K562 (cell line): ENCODE measurements around the gene TMEM63A. TPM values are rescaled to one million over a fixed set of nuclear protein-coding genes. Genes with fewer than 3 reads are reported as not detected.

Experiments used
- ATAC-seq: fragments of 200-7000 bp; cut with Tn5 transposase; 3 replicates; pipeline ENCODE4 v1.9.1; 2020; ENCODE audit warnings: moderate library complexity
- BruUV-seq: library from RNA; stranded (reverse); fragments of 400-500 nt; replicated peaks from 2 replicates; lab custom pipeline; 2021; lab: Mats Ljungman, UMichigan
- CTCF ChIA-PET: fragments of 300-600 bp; formaldehyde crosslinking; extraction: SDS; loops from one replicate; lab custom pipeline; 2021; ENCODE audit warnings: low intra/inter-chr PET ratio; lab: Yijun Ruan, JAX
- POLR2A ChIA-PET: fragments of 300-600, 350-650 bp; sonication (Branson Sonifier 250); formaldehyde crosslinking; extraction: SDS; loops from one replicate; lab custom pipeline; 2021; ENCODE audit warnings: antibody characterized with exemption, inconsistent platforms; lab: Yijun Ruan, JAX
- DNase-seq, 4 experiments: peaks; one replicate each; pipeline versions ENCODE4 v3.0.0 to v3.0.0-alpha.2; 2011 to 2018; ENCODE audit warnings: low spot score in 3 of 4, mixed read lengths in 3 of 4; ENCODE audit errors: extremely low read depth in 1 of 4
- FAIRE-seq: peaks from 2 replicates; lab custom pipeline; 2011; peaks lifted over from hg19 to GRCh38; lab: Jason Lieb, UNC
- H2AFZ ChIP-seq: 2 replicates; pipeline ENCODE4 v1.6.0; 2011; ENCODE audit warnings: low read depth, low read length, control low read depth, inconsistent platforms
- H3K27ac ChIP-seq: fragments of 200-600 bp; 3 replicates; pipeline ENCODE4 v1.8.0; 2011; ENCODE audit warnings: low read depth, mild to moderate bottlenecking, control low read depth, inconsistent platforms, low read length, moderate library complexity, mixed read lengths; ENCODE audit errors: extremely low read depth
- H3K27me3 ChIP-seq, 2 experiments: fragments of 300-600 bp in 1 of 2; 2 replicates in 1 of 2; 3 replicates in 1 of 2; pipeline versions ENCODE4 v1.6.0 to v1.8.0; 2011; ENCODE audit warnings: inconsistent platforms in 2 of 2, low read length in 2 of 2, mild to moderate bottlenecking in 1 of 2, mixed read lengths in 1 of 2, moderate library complexity in 1 of 2; ENCODE audit not compliant: control insufficient read depth in 2 of 2, insufficient read depth in 2 of 2
- H3K36me3 ChIP-seq: fragments of 300-600 bp; 3 replicates; pipeline ENCODE4 v1.8.0; 2011; ENCODE audit warnings: mild to moderate bottlenecking, low read length, inconsistent platforms; ENCODE audit not compliant: control insufficient read depth, insufficient read depth
- H3K4me1 ChIP-seq, 2 experiments: fragments of 200-600 bp in 1 of 2; replicated peaks in 1 of 2; 2 replicates in 1 of 2; 3 replicates in 1 of 2; pipeline versions ENCODE4 v1.5.1 to v1.8.0; 2011; ENCODE audit warnings: inconsistent platforms in 2 of 2, low read length in 2 of 2, mild to moderate bottlenecking in 1 of 2, mixed read lengths in 1 of 2, moderate library complexity in 1 of 2; ENCODE audit not compliant: control insufficient read depth in 2 of 2, insufficient read depth in 2 of 2
- H3K4me2 ChIP-seq: 2 replicates; pipeline ENCODE4 v1.6.1; 2011; ENCODE audit warnings: low read length, control low read depth, inconsistent platforms, mixed read lengths; ENCODE audit not compliant: insufficient read depth
- H3K4me3 ChIP-seq: fragments of 200-600 bp; sonication (generic), shearing (Covaris generic); 2 replicates; pipeline ENCODE4 v1.5.1; 2016; ENCODE audit warnings: control low read depth, inconsistent platforms
- H3K79me2 ChIP-seq: fragments of 200-600 bp; 3 replicates; pipeline ENCODE4 v1.8.0; 2011; ENCODE audit warnings: low read length, inconsistent platforms; ENCODE audit not compliant: control insufficient read depth, insufficient read depth
- H3K9ac ChIP-seq, 2 experiments: 2 replicates each; pipeline versions ENCODE4 v1.6.0 to v1.6.1; 2011; ENCODE audit warnings: low read depth in 2 of 2, low read length in 2 of 2, control low read depth in 1 of 2, inconsistent platforms in 1 of 2, mild to moderate bottlenecking in 1 of 2, mixed read lengths in 1 of 2; ENCODE audit not compliant: insufficient read depth in 1 of 2
- H3K9me1 ChIP-seq: one replicate; pipeline ENCODE4 v1.6.0; 2011; ENCODE audit warnings: inconsistent platforms, mild to moderate bottlenecking, low read length, moderate library complexity; ENCODE audit not compliant: control insufficient read depth, insufficient read depth
- H3K9me3 ChIP-seq: replicated peaks from 2 replicates; pipeline ENCODE4 v1.5.1; 2011; ENCODE audit warnings: low read depth, low read length, inconsistent platforms; ENCODE audit not compliant: control insufficient read depth, insufficient read depth
- H4K20me1 ChIP-seq: replicated peaks from 2 replicates; pipeline ENCODE4 v1.6.1; 2011; ENCODE audit warnings: low read length, inconsistent platforms, mixed read lengths; ENCODE audit not compliant: control insufficient read depth, insufficient read depth
- ARNT ChIP-seq, 2 experiments: fragments of 450-650 bp; IDR thresholded peaks; 2 replicates each; pipeline ENCODE4 v1.6.1; 2016; ENCODE audit warnings: mild to moderate bottlenecking in 1 of 2
- C11orf30 ChIP-seq: fragments of 450-650 bp; IDR thresholded peaks from 2 replicates; pipeline ENCODE4 v1.6.1; 2016; ENCODE audit warnings: low read depth, mild to moderate bottlenecking
- CGGBP1 ChIP-seq: fragments of 250-450 bp; sonication (Bioruptor Pico); IDR thresholded peaks from 2 replicates; pipeline ENCODE4 v1.9.0; 2021; ENCODE audit warnings: mild to moderate bottlenecking
- CREB3L1 ChIP-seq: fragments of 450-650 bp; IDR thresholded peaks from 2 replicates; pipeline ENCODE4 v1.6.1; 2014; ENCODE audit warnings: low read depth, mild to moderate bottlenecking, moderate library complexity, borderline replicate concordance
- FIP1L1 ChIP-seq: fragments of 200-400 bp; formaldehyde crosslinking; IDR thresholded peaks from 2 replicates; pipeline ENCODE4 v1.6.1; 2018; ENCODE audit warnings: mild to moderate bottlenecking, low read depth, low read length; ENCODE audit not compliant: poor library complexity, severe bottlenecking
- HMG20B ChIP-seq: fragments of 250-450 bp; sonication (Bioruptor Pico); IDR thresholded peaks from 2 replicates; pipeline ENCODE4 v1.5.0; 2021; ENCODE audit warnings: mild to moderate bottlenecking
- MYNN ChIP-seq, 2 experiments: sonication (generic); formaldehyde crosslinking in 1 of 2; IDR thresholded peaks; 2 replicates each; pipeline versions ENCODE4 v1.5.0 to v1.6.1; 2016 to 2020; ENCODE audit warnings: antibody characterized with exemption in 1 of 2, missing genetic modification reagents in 1 of 2
- NCOR1 ChIP-seq: fragments of 450-650 bp; IDR thresholded peaks from 2 replicates; pipeline ENCODE4 v1.6.1; 2016; ENCODE audit warnings: mild to moderate bottlenecking, moderate library complexity
- POLR2AphosphoS2 ChIP-seq: IDR thresholded peaks from 2 replicates; pipeline ENCODE4 v1.6.1; 2012; ENCODE audit warnings: low read length, improper control_type of control experiment
- SOX6 ChIP-seq: fragments of 450-650 bp; IDR thresholded peaks from 2 replicates; pipeline ENCODE4 v1.6.1; 2014; ENCODE audit warnings: mild to moderate bottlenecking
- TBL1XR1 ChIP-seq, 2 experiments: IDR thresholded peaks; 2 replicates each; pipeline ENCODE4 v1.6.1; 2012; ENCODE audit warnings: improper control_type of control experiment in 2 of 2, low read length in 2 of 2, mild to moderate bottlenecking in 1 of 2
- TCF7 ChIP-seq: sonication (generic); IDR thresholded peaks from 2 replicates; pipeline ENCODE4 v1.6.1; 2016; ENCODE audit warnings: antibody characterized with exemption, borderline replicate concordance
- THRB ChIP-seq: fragments of 450-650 bp; formaldehyde crosslinking; conservative IDR thresholded peaks from 2 replicates; pipeline ENCODE4 v1.4.0; 2022; ENCODE audit warnings: mild to moderate bottlenecking, missing genetic modification characterization
- XRCC3 ChIP-seq: fragments of 450-650 bp; IDR thresholded peaks from 2 replicates; pipeline ENCODE4 v1.6.1; 2017; ENCODE audit warnings: mild to moderate bottlenecking, moderate library complexity
- ZNF518B ChIP-seq: fragments of 250-450 bp; sonication (Bioruptor Pico); IDR thresholded peaks from 2 replicates; pipeline ENCODE4 v1.5.0; 2021; ENCODE audit warnings: mild to moderate bottlenecking, moderate library complexity
- WGBS: fragments of 100-300 bp; shearing (Covaris generic); methylation state at CpG from one replicate; pipeline ENCODE4 v1.1.6; 2016; ENCODE audit warnings: low coverage, mixed read lengths; ENCODE audit not compliant: insufficient coverage; ENCODE audit errors: missing lambda C conversion rate; 5-methylcytosine and 5-hydroxymethylcytosine counted together
- in situ Hi-C: fragments of 300-500 bp; cut with MboI; formaldehyde crosslinking; loops from 4 replicates; pipeline ENCODE4 v1.15.0; 2018; ENCODE audit warnings: inconsistent platforms, mixed read lengths
- intact Hi-C: fragments of 100-400 bp; cut with micrococcal nuclease; formaldehyde crosslinking; loops from 2 replicates; pipeline ENCODE4 v1.14.2; 2022
- polyA plus RNA-seq, 8 experiments: library from polyadenylated mRNA; depleted of rRNA in 4 of 8; stranded (reverse) in 5 of 8; unstranded in 3 of 8; fragments of >200 nt; fragmentation: Nextera tagmentation in 2 of 8; fragmentation: Illumina TruSeq in 1 of 8; extraction: Ambion mirVana in 2 of 8; extraction: Trizol in 1 of 8; gene quantifications; 2 replicates each; pipeline versions ENCODE4 v1.2.1 to v1.2.3, GENCODE V29; 2011 to 2014; ENCODE audit warnings: inconsistent platforms in 1 of 8, missing spikeins in 1 of 8
- total RNA-seq, 7 experiments: library from RNA; depleted of rRNA in 6 of 7; stranded (reverse); fragments of >200 nt in 6 of 7; fragmentation: Illumina TruSeq in 2 of 7; extraction: Trizol in 2 of 7; gene quantifications; 2 replicates each; pipeline versions ENCODE4 v1.2.1 to v1.2.3, GENCODE V29; 2011 to 2021; ENCODE audit warnings: low replicate concordance in 1 of 7
- TF ChIP-seq, protein P1 (sequence below): fragments of 450-650 bp; formaldehyde crosslinking; IDR thresholded peaks from 2 replicates; pipeline ENCODE4 v1.4.0; 2020; ENCODE audit warnings: mild to moderate bottlenecking

The TMEM63A gene
- total and polyA plus RNA-seq, 9 of the 15 experiments (the other 6 are each of a cell fraction or from before 2014, with no cell fraction given), result 2.0 to 54.6 (median 17.5) TPM

DNA sequence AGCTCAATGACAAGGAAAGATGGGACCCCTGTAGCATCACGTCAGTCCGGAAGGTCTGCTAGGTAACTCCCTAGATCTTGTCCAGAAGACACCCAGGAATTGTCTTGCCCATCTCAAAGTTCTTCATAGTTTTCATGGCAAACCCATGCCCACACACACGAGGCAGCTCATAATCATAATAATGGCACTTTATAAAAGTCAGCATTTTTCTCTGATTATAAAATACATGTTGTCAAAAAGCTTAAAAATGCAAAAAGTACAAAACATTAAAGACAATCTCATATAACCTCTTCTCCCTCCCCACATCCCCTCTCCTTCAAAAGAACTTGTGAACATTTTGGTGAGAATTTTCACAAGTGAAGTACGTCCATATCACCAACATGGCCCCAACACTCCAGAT lies 41.5 kb downstream of the TMEM63A start:
- ChIA-PET CTCF (no interaction called here), POLR2A (no interaction called here)
- Histone ChIP-seq H3K4me3 (no peak overlapping the region), H4K20me1 (no peaks in the 10 kb centered on the region), H3K27ac (no peak overlapping the region), H3K9ac (no peak overlapping the region), H3K79me2 (no peaks in the 10 kb centered on the region), H3K36me3 (no peaks in the 10 kb centered on the region; the same call in 2 of the 3 replicates), H2AFZ (no peak overlapping the region), H3K4me2 (no peak overlapping the region), H3K9me1 (no peaks in the 10 kb centered on the region), H3K27me3 (no peaks in the 10 kb centered on the region), H3K4me1 (peaks cover 0 to 11% of the 10 kb centered on the region in 2 experiments; a peak in 2 of 5 replicates), H3K9me3 (no peaks in the 10 kb centered on the region)
- no TSS peak for BruUV-seq
- WGBS, result 63% methylated on average over 4 of the region's 4 CpGs
- DNase-seq (no peak), ATAC-seq (no peak), FAIRE-seq (no peak)
- intact Hi-C loops, result loop anchor here (10.0 kb wide), 2 partner anchors 134 to 186 kb away; partner anchors contain the start of gene ENAH
- in situ Hi-C loops, result loop anchor here (10.0 kb wide), 1 partner anchor 366 kb away; no protein-coding TSS in a partner anchor
- no peak for TF ChIP-seq FIP1L1
- peak; percentile 48; the same call in 1 of the 2 replicates for TF ChIP-seq POLR2AphosphoS2
- no peak for TF ChIP-seq CGGBP1
- no peak for TF ChIP-seq CREB3L1
- TF ChIP-seq SOX6, result no peak
- no peak for TF ChIP-seq MYNN (IDR thresholded peaks at IDR 0.05)
- TF ChIP-seq MYNN (CRISPR knock-in tag; IDR thresholded peaks at IDR 0.05), result no peak
- TF ChIP-seq TBL1XR1 (IDR thresholded peaks at IDR 0.05; ENCODE audit: low read length in 2 of 2), result no peak
- TF ChIP-seq XRCC3, result no peak
- TF ChIP-seq THRB, result no peak
- no peak for TF ChIP-seq TCF7
- TF ChIP-seq NCOR1, result no peak
- no peak for TF ChIP-seq ZNF518B (CRISPR knock-in tag)
- TF ChIP-seq, protein P1, sequence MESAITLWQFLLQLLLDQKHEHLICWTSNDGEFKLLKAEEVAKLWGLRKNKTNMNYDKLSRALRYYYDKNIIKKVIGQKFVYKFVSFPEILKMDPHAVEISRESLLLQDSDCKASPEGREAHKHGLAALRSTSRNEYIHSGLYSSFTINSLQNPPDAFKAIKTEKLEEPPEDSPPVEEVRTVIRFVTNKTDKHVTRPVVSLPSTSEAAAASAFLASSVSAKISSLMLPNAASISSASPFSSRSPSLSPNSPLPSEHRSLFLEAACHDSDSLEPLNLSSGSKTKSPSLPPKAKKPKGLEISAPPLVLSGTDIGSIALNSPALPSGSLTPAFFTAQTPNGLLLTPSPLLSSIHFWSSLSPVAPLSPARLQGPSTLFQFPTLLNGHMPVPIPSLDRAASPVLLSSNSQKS, result no peak
- no peak for TF ChIP-seq HMG20B (CRISPR knock-in tag)
- peak; percentile 65; the same call in 1 of the 2 replicates for TF ChIP-seq C11orf30
- no peak for TF ChIP-seq ARNT (IDR thresholded peaks at IDR 0.05)
